ENCODE measurements around the gene PSMB11.

The PSMB11 gene

DNA sequence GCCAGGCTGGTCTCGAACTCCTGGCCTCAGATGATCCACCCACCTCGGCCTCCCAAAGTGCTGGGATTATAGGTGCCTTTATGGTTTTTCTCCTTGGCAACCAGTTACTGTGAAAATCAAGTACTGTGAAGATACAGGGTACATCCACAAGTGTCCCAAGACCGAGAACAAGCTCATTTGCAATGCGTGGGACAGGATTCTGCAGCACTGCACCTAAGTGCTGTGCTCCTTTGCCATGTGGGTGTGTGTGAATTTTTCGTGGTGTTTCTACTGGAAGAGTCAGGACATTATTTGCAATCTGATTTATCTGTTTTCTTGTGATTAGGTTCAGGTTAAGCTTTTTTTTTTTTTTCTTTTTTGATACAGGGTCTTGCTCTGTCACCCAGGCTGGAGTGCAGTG lies 24.9 kb upstream of the PSMB11 start:
- DNase-seq: no peak

DNA sequence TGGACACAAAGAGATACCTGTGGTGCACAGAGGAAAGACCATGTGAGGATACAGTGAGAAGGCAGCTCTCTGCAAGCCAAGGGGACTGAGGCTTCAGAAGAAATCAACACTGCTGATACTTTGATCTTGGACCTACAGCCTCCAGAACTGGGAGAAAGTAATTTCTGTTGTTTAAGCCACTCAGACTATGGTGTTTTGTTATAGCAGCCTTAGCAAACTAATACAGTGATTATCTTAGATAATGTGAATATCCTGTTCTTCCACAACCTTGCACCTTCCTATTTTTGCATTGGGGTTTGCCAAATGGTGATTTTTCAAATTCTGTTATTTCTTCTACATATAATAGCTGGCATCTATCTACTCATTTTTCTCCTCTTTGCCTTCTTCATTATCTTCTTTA lies 23.9 kb upstream of the PSMB11 start:
- no peak for DNase-seq

DNA sequence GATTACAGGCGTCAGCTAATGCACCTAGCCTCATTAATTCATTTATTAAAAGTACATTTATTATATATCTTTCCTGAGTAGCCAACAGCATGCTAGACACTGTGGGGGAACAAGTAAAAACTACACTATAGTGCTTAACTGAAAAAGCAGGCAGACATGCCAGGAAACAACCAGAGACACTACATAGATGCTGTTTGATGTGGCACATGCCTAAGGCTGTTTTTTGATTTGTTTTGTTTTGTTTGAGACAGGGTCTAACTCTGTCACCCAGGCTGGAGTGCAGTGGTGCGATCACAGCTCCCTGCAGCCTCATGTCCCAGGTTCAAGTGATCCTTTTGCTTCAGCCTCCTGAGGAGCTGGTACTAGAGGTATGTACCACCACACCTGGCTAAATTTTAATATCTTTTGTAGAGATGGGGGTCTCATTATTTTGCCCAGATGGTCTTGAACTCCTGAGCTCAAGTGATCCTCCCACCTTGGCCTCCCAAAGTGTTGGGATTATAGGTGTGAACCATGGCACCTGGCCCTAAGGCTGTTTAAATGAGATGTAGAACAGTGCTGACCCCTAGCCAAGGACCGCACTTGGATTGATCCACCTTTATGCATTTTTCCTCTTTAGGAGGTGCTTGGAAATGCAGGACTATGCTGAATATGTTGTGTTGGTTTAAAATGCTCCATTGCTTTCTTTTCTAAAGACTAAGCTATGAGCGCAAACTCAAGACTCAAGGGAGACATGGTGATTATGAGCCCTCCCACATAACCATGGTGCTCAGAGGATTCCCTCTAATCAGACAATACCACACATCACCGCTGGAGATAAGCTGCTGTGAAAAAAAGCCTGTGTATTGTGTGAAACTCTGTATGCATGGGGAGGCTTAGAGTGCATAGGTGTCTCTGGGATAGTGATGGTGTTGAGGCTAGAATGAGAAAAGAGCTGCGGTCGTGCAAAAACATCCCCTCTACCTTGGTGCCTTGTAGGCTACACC lies 21.6 kb upstream of the PSMB11 start:
- no peak for DNase-seq

DNA sequence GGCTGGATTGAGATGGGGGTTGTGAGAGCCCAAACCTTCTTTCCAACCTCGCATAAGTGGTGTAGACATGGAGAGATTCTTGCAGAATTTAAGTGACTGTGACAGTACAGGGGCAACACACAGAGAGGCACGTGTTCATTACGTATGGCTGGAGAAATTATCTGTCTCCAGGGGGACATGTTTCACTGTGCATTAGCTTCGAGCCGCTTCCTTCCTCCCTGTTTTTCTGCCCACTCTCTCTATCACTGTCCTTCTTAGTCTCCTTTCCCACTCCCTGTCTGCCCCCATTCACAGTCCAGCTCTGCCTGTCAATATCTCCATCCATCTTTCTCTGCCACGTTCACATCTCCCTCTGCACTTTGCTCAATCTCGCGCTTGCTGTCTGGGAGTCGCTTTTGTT lies 20.6 kb upstream of the PSMB11 start:
- no peak for DNase-seq

GRCh38 chr14:23021889-23022442 lies 20.0 kb upstream of the PSMB11 start:
- no peak for DNase-seq

DNA sequence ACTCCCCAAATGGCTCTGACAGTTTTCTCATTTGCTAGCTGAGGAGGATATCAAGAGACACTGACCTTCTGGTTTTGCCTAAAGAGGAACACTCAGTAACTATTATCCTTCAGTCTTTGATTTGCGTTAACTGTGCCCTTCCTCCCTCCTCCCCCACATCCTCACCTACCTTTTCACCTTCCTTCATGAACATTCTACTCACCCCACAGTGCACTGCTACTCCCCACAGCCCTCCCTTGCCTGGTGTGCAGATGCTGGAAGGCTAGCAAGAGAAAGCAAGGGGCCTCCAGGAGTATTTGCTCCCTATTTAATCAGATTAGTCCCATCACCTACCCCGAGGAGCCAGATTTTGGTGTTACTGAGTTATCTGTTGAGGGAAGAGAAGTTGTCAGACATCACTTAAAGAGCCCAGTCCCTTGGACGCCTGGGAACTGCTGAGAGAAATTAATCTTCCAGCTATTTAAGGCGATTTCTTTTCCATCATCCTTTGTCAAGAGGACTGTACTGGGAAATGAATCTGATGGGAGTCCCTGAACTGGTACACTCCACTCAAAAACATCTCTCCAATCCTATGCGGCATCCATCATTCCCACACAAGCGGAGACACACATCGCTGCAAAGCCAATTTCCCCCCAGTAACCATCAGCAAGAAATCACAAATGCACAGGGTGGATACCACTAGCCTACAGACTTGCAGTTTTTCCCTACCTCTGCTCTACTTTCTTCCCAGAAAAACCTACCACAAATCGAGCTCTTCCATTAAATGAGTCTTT lies 18.8 kb upstream of the PSMB11 start:
- no peak for DNase-seq

DNA sequence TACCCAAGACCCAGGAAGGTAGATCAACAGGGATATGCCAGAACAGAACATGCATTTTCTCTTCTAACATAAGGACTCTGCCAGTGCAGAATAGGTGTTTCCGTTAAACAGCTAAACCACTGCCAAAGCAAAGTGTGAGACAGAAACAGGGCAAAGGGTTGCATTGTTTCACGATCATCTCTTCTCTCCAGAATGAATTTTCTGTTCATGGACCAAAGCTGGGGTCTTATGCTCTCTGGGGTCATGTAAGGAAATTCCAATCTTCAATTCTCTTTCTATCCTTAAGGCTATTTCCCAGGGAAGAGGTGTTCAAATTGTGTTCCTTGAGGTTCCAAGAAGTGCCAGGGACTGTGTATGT lies 18.2 kb upstream of the PSMB11 start:
- DNase-seq: no peak

GRCh38 chr14:23024612-23025075 lies 17.4 kb upstream of the PSMB11 start:
- no peak for DNase-seq

DNA sequence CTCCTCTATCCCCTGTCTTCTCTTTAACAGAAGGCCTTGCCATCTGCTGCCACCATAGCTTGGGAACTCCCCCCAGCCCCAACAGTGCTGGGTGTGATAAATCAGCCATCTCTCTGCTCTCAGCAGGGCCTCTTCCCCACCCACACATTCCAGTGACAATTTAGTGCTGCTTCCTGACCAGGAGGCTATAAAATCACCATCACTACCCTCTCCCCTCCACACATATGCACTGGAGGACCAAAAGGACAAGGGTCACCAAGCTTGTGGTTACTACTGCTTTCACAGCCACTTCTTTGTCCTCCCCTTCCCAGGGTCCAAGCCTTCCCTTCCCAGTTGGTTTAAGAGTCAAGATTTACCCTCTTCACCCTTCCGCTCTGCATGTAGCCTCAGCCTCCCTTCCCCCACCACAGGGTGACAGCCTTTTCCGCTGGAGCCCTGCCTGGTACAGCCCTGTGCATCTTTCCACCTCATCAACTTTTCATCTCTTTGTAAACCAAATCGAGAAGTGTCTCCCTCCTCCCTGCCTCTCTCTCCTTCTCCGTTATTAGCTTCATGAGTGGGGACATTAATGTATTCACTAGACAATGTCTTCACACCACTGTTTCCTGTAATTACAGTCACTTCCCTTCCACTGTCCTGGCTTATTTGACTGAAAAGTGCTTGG lies 16.7 kb upstream of the PSMB11 start:
- no peak for DNase-seq

DNA sequence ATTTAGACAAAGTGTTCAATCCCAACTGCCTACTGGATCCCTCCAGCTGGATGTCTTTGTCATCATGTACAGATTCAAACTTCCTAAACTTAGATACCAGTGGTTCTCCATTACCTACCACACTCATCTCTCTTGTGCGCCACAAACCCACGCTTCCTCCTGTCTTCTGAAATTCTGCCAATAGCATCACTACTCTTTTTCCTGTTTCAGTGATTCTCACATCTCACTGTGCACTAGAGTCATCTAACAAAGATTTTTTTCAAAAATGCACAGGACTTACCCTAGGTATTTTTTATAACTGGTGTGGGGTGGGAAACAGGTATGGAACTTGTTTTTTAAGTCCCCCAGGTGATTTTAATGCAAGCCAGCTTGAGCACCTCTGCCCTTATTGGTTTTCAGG lies 13.2 kb upstream of the PSMB11 start:
- DNase-seq: no peak

DNA sequence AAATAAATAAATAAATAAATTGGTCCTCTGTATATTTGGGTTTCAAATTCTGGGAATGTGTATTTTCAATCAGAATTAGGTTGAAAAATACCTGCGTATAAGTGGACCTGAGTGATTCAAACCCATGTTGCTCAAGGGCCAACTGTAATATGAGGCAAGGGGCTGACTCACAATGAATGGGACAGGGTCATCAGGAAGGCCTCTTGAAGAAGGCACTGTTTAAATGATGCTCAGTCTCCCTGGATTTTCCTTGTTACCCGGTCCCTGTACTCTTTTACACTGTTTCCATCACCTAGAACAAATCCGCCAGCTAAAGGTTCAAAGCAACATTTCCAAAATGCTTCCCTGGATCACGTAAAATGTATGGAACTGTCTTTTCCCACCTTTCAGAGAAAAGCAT lies 11.1 kb upstream of the PSMB11 start:
- no peak for DNase-seq

DNA sequence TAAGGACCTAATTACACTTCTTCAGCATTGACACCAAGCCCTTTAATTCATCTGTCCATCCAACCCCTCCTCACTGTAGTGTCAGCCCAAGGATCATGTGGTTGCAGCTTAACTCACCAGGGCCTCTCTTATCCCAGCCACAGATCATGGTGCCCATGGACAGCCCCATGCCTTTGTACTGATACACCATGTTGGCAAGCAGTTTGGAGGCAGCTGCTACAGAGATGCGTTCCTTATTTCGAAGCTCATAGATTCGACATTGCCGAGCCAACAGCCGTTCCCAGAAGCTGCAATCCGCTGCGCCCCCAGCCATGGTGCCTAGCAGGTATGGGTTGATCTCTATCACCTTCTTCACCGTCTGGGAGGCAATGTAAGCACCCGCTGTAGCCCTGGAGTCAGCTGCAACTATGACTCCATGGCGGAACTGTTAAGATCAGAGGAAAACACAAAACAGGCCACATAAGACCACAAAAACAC lies 8.7 kb upstream of the PSMB11 start:
- no peak for DNase-seq

- DNase-seq: no peak
Observed at GRCh38 chr14:23033801-23034497, 8.1 kb upstream of the PSMB11 start.

GRCh38 chr14:23034498-23035302 lies 7.3 kb upstream of the PSMB11 start, which contains the start of gene PSMB5:
PSMB5 (minus strand) TSS chr14:23034900; CDS start chr14:23034881, 19 bp downstream.
- no peak for DNase-seq

- no peak for DNase-seq
Observed at GRCh38 chr14:23035303-23036144, 6.5 kb upstream of the PSMB11 start.

GRCh38 chr14:23040100-23040499 lies 1.9 kb upstream of the PSMB11 start:
- DNase-seq: no peak

DNA sequence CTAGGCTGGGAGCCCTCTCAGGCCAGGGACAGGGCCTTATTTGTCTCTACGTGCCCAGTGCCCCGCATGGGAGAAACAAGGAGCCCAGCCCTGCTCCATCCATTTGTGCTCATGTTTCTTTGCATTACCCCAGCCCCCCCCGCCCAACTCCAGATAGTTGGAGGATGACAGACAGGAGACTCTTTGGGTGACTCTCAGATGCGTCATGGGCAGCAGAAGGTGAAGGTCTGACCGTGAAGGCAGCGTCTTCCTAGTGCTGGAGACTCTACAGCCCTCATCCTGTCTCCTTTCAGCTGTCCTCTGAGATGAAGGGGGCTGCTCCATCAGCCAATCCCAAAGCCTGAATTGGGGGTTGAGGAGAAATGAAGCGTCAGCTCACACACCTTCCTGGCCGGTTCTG lies 283 bp upstream of the PSMB11 start:
- no peak for DNase-seq

DNA sequence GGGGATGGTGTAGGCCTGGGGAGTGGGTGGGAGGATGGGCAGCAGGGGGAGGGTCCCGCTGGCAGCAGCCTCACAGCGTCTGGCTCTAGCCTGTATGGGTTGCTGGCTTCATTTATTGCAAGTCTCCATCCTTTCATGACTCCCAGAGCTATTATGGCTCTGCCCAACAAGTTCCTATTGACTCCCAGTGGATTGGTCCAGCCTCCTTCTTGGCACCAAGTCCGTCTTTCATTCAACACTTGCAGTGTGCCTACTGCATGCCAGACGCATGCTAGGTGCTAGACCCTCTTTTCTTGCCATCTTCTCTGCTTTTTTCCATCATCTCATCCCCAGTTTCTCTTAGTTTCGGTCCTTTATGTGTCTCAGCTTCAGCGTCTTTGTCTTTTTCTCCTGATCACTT lies 1.1 kb downstream of the PSMB11 start:
- no peak for DNase-seq

DNA sequence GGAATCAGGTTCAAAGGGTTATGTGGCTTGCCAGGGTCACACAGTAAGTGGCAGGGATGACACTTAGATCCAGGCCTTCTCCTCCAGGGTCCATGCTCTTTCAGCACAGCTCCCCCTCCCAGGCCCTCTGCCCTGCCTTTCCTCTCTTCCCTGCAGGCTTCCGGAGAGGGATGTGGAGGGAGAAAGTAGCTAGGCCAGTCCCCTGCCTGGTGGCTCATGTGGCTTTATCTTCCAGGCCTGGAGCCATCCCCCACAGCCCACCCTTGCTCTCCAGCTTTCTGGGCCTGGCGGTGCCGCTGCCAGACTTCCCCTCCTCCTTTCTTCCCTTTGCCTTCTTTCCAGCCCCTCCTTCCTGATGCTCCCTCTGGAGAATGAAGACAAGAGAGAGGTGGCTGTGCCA lies 1.7 kb downstream of the PSMB11 start:
- DNase-seq: no peak

GRCh38 chr14:23044840-23045239 lies 2.8 kb downstream of the PSMB11 start:
- no peak for DNase-seq
